Measurements from ENCODE around the gene OR2AT4.

Gene OR2AT4

GRCh38 chr11:75032550-75032935 is 64.1 kb downstream of the OR2AT4 start:
- no peaks in the 10 kb centered on the region for H3K27me3 ChIP-seq (ENCODE audit: control insufficient read depth in 2 of 2, insufficient read depth in 2 of 2, low read length in 2 of 2)
- no peaks in the 10 kb centered on the region for H3K4me1 ChIP-seq (ENCODE audit: control insufficient read depth in 2 of 2, insufficient read depth in 2 of 2, low read length in 2 of 2)
- no peaks in the 10 kb centered on the region for H3K9me3 ChIP-seq (ENCODE audit: control insufficient read depth in 2 of 2, low read length in 2 of 2)
- no peak overlapping the region for H3K9ac ChIP-seq (ENCODE audit: low read depth in 1 of 2, low read length in 2 of 2)
- H3K27ac ChIP-seq (ENCODE audit: low read depth in 2 of 2, low read length in 2 of 2): no peak overlapping the region
- no peaks in the 10 kb centered on the region for H3K36me3 ChIP-seq (ENCODE audit: control insufficient read depth in 2 of 2, insufficient read depth in 2 of 2, low read length in 2 of 2)
- H3K4me3 ChIP-seq (ENCODE audit: low read length in 2 of 2): no peak overlapping the region

GRCh38 chr11:75031771-75032549 is 64.7 kb downstream of the OR2AT4 start:
- no peak overlapping the region for H3K9ac ChIP-seq (ENCODE audit: low read depth in 1 of 2, low read length in 2 of 2)
- no peaks in the 10 kb centered on the region for H3K9me3 ChIP-seq (ENCODE audit: control insufficient read depth in 2 of 2, low read length in 2 of 2)
- H3K4me1 ChIP-seq (ENCODE audit: control insufficient read depth in 2 of 2, insufficient read depth in 2 of 2, low read length in 2 of 2): no peaks in the 10 kb centered on the region
- no peak overlapping the region for H3K27ac ChIP-seq (ENCODE audit: low read depth in 2 of 2, low read length in 2 of 2)
- no peaks in the 10 kb centered on the region for H3K27me3 ChIP-seq (ENCODE audit: control insufficient read depth in 2 of 2, insufficient read depth in 2 of 2, low read length in 2 of 2)
- no peaks in the 10 kb centered on the region for H3K36me3 ChIP-seq (ENCODE audit: control insufficient read depth in 2 of 2, insufficient read depth in 2 of 2, low read length in 2 of 2)
- H3K4me3 ChIP-seq (ENCODE audit: low read length in 2 of 2): no peak overlapping the region

Measured in mucosa of rectum (tissue), 2 donors.